Measurements from ENCODE around the gene CFAP161. TPM values are rescaled to one million over a fixed set of nuclear protein-coding genes. Genes with fewer than 3 reads are reported as not detected.
A peak's percentile ranks its signal among the peaks of the same experiment; 100 is the strongest.

CFAP161 gene
- total and polyA plus RNA-seq, 9 of the 15 experiments (the other 6 are each of a cell fraction or from before 2014, with no cell fraction given), result 25.8 to 83.3 (median 75.6) TPM

DNA sequence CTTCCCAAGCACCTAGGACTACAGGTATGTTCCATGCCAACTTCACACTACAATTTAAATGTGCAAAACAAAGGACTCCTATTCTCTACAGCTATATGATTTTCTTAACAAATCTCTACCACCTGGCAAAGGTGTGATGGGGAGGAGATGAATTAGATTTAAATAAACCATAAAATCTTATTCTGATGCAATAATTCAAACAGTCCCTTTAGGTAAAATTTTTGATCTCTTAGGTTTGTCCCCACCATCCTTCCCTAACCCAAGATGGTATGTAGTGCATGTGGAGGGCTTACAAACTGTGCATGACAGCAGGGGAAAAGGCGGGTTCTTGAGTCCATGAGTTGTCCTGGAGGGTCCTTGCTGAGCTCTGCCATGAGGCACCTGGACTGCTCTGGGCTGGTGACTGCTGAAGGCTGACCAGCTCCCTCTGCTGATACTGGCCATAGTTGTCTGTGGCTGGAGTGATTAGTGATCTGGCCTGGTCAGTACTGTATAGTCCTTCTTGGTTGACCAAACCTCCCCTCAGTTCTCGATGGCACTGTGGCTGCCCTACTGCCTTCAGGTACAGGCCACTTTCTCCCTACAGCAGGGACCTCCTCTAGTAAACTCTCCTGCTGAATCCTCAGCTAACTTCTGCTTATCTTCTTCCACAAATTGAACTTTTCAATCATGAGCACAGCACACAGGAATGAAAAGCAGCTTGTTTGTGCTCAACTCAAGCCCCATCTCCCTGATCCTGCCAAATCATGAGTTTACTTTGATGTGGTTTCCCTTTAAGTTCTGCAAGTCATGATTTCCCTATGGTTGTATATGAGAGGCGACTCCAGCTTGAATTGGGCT is 30.1 kb downstream of the CFAP161 start (continued):
- TF ChIP-seq, protein P1, sequence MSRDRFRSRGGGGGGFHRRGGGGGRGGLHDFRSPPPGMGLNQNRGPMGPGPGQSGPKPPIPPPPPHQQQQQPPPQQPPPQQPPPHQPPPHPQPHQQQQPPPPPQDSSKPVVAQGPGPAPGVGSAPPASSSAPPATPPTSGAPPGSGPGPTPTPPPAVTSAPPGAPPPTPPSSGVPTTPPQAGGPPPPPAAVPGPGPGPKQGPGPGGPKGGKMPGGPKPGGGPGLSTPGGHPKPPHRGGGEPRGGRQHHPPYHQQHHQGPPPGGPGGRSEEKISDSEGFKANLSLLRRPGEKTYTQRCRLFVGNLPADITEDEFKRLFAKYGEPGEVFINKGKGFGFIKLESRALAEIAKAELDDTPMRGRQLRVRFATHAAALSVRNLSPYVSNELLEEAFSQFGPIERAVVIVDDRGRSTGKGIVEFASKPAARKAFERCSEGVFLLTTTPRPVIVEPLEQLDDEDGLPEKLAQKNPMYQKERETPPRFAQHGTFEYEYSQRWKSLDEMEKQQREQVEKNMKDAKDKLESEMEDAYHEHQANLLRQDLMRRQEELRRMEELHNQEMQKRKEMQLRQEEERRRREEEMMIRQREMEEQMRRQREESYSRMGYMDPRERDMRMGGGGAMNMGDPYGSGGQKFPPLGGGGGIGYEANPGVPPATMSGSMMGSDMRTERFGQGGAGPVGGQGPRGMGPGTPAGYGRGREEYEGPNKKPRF (IDR thresholded peaks at IDR 0.05; ENCODE audit: low read depth, low read length), result no peak
- TF ChIP-seq ZNF224 (CRISPR knock-in tag; IDR thresholded peaks at IDR 0.05), result no peak
- peak in 1 of 2 experiments; percentile 12 for TF ChIP-seq E2F6 (IDR thresholded peaks at IDR 0.05; ENCODE audit: borderline replicate concordance in 1 of 2, extremely low read depth in 1 of 2, insufficient read depth in 1 of 2, insufficient read length in 1 of 2, low read depth in 1 of 2, low read length in 1 of 2, poor library complexity in 1 of 2, severe bottlenecking in 1 of 2)
- no peak for TF ChIP-seq GABPA (tag; conservative IDR thresholded peaks at IDR 0.05; ENCODE audit: low read depth)
- TF ChIP-seq TGIF2 (CRISPR knock-in tag; IDR thresholded peaks at IDR 0.05), result no peak
- TF ChIP-seq FOXP1 (CRISPR knock-in tag; IDR thresholded peaks at IDR 0.05), result no peak
- TF ChIP-seq CBX1 (IDR thresholded peaks at IDR 0.05; ENCODE audit: low read depth), result no peak; the same call in 1 of the 2 replicates
- no peak for TF ChIP-seq RBM15 (IDR thresholded peaks at IDR 0.05; ENCODE audit: insufficient read depth, low read length)
- TF ChIP-seq, protein P2, sequence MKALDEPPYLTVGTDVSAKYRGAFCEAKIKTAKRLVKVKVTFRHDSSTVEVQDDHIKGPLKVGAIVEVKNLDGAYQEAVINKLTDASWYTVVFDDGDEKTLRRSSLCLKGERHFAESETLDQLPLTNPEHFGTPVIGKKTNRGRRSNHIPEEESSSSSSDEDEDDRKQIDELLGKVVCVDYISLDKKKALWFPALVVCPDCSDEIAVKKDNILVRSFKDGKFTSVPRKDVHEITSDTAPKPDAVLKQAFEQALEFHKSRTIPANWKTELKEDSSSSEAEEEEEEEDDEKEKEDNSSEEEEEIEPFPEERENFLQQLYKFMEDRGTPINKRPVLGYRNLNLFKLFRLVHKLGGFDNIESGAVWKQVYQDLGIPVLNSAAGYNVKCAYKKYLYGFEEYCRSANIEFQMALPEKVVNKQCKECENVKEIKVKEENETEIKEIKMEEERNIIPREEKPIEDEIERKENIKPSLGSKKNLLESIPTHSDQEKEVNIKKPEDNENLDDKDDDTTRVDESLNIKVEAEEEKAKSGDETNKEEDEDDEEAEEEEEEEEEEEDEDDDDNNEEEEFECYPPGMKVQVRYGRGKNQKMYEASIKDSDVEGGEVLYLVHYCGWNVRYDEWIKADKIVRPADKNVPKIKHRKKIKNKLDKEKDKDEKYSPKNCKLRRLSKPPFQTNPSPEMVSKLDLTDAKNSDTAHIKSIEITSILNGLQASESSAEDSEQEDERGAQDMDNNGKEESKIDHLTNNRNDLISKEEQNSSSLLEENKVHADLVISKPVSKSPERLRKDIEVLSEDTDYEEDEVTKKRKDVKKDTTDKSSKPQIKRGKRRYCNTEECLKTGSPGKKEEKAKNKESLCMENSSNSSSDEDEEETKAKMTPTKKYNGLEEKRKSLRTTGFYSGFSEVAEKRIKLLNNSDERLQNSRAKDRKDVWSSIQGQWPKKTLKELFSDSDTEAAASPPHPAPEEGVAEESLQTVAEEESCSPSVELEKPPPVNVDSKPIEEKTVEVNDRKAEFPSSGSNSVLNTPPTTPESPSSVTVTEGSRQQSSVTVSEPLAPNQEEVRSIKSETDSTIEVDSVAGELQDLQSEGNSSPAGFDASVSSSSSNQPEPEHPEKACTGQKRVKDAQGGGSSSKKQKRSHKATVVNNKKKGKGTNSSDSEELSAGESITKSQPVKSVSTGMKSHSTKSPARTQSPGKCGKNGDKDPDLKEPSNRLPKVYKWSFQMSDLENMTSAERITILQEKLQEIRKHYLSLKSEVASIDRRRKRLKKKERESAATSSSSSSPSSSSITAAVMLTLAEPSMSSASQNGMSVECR (CRISPR knock-in tag; IDR thresholded peaks at IDR 0.05), result no peak
- no peak for TF ChIP-seq CBX2 (IDR thresholded peaks at IDR 0.05; ENCODE audit: insufficient read depth, low read length, poor library complexity, severe bottlenecking)
- TF ChIP-seq MTA2 (IDR thresholded peaks at IDR 0.05; ENCODE audit: low read depth), result peak; percentile 43; the same call in 1 of the 2 replicates
- TF ChIP-seq, protein P3, sequence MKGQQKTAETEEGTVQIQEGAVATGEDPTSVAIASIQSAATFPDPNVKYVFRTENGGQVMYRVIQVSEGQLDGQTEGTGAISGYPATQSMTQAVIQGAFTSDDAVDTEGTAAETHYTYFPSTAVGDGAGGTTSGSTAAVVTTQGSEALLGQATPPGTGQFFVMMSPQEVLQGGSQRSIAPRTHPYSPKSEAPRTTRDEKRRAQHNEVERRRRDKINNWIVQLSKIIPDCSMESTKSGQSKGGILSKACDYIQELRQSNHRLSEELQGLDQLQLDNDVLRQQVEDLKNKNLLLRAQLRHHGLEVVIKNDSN (CRISPR knock-in tag; IDR thresholded peaks at IDR 0.05), result no peak
- no peak for TF ChIP-seq KDM5B (IDR thresholded peaks at IDR 0.05; ENCODE audit: insufficient replicate concordance, low read depth, low read length)
- TF ChIP-seq RAD51 (IDR thresholded peaks at IDR 0.05; ENCODE audit: borderline replicate concordance, low read depth), result no peak
- peak; percentile 54 for TF ChIP-seq CEBPB (tag; IDR thresholded peaks at IDR 0.05)
